SK-N-SH treated with all-trans-retinoic acid at 6 μM for 48 hours (cell line): ENCODE data around the gene WBP1L.

Experiments used
- ATAC-seq: fragments of 200-7000 bp; cut with Tn5 transposase; 3 replicates; pipeline ENCODE4 v1.9.1; 2020; ENCODE audit warnings: mild to moderate bottlenecking, moderate library complexity
- ARNTL ChIP-seq: fragments of 450-650 bp; formaldehyde crosslinking; IDR thresholded peaks from 2 replicates; pipeline ENCODE4 v1.5.0; 2020; ENCODE audit warnings: low read depth, mild to moderate bottlenecking, moderate library complexity, borderline replicate concordance
- BACH2 ChIP-seq: fragments of 250-450 bp; sonication (Bioruptor Pico); IDR thresholded peaks from 2 replicates; pipeline ENCODE4 v1.9.0; 2021; ENCODE audit warnings: mild to moderate bottlenecking, borderline replicate concordance
- CSDC2 ChIP-seq: fragments of 250-450 bp; sonication (Bioruptor Pico); IDR thresholded peaks from 2 replicates; pipeline ENCODE4 v1.5.0; 2020; ENCODE audit warnings: mild to moderate bottlenecking, moderate library complexity
- CSRNP3 ChIP-seq: fragments of 250-450 bp; sonication (Bioruptor Pico); IDR thresholded peaks from 2 replicates; pipeline ENCODE4 v1.5.1; 2021; ENCODE audit warnings: mild to moderate bottlenecking, moderate library complexity
- GLIS3 ChIP-seq: fragments of 250-450 bp; sonication (Bioruptor Pico); IDR thresholded peaks from 2 replicates; pipeline ENCODE4 v1.5.0; 2020; ENCODE audit warnings: mild to moderate bottlenecking, moderate library complexity
- ISL1 ChIP-seq: fragments of 250-450 bp; sonication (Bioruptor Pico); IDR thresholded peaks from 2 replicates; pipeline ENCODE4 v2.1.2; 2022; ENCODE audit warnings: mild to moderate bottlenecking, moderate library complexity
- OSR1 ChIP-seq: fragments of 250-450 bp; sonication (Bioruptor Pico); IDR thresholded peaks from 2 replicates; pipeline ENCODE4 v1.8.0; 2022; ENCODE audit warnings: moderate library complexity, mild to moderate bottlenecking, inconsistent platforms
- PATZ1 ChIP-seq: fragments of 250-450 bp; sonication (Bioruptor Pico); IDR thresholded peaks from 2 replicates; pipeline ENCODE4 v1.8.0; 2020; ENCODE audit warnings: mild to moderate bottlenecking, moderate library complexity, borderline replicate concordance
- PPARA ChIP-seq: fragments of 250-450 bp; sonication (Bioruptor Pico); IDR thresholded peaks from 2 replicates; pipeline ENCODE4 v1.5.0; 2020; ENCODE audit warnings: mild to moderate bottlenecking, borderline replicate concordance
- RARB ChIP-seq: fragments of 250-450 bp; sonication (Bioruptor Pico); IDR thresholded peaks from 2 replicates; pipeline ENCODE4 v1.8.0; 2021; ENCODE audit warnings: mild to moderate bottlenecking, moderate library complexity
- SNAI2 ChIP-seq: fragments of 250-450 bp; sonication (Bioruptor Pico); IDR thresholded peaks from 2 replicates; pipeline ENCODE4 v1.5.0; 2020; ENCODE audit warnings: mild to moderate bottlenecking, moderate library complexity
- TCF4 ChIP-seq: fragments of 250-450 bp; sonication (Bioruptor Pico); IDR thresholded peaks from 2 replicates; pipeline ENCODE4 v1.8.0; 2021; ENCODE audit warnings: mild to moderate bottlenecking, moderate library complexity, borderline replicate concordance
- TOX ChIP-seq: fragments of 250-450 bp; sonication (Bioruptor Pico); IDR thresholded peaks from 2 replicates; pipeline ENCODE4 v1.8.0; 2021; ENCODE audit warnings: mild to moderate bottlenecking, moderate library complexity, borderline replicate concordance
- TSHZ2 ChIP-seq: fragments of 250-450 bp; sonication (Bioruptor Pico); IDR thresholded peaks from 2 replicates; pipeline ENCODE4 v1.5.0; 2020; ENCODE audit warnings: mild to moderate bottlenecking, moderate library complexity
- ZC3H10 ChIP-seq: fragments of 250-450 bp; sonication (Bioruptor Pico); IDR thresholded peaks from 2 replicates; pipeline ENCODE4 v1.5.1; 2021; ENCODE audit warnings: mild to moderate bottlenecking, moderate library complexity
- ZFP30 ChIP-seq: fragments of 450-650 bp; formaldehyde crosslinking; IDR thresholded peaks from 2 replicates; pipeline ENCODE4 v1.5.0; 2022; ENCODE audit warnings: mild to moderate bottlenecking, moderate library complexity
- ZNF565 ChIP-seq: fragments of 450-650 bp; formaldehyde crosslinking; conservative IDR thresholded peaks from 2 replicates; pipeline ENCODE4 v1.5.0; 2020; ENCODE audit warnings: low read depth, mild to moderate bottlenecking, moderate library complexity
- ZNF70 ChIP-seq: fragments of 450-650 bp; formaldehyde crosslinking; IDR thresholded peaks from 2 replicates; pipeline ENCODE4 v1.5.0; 2020; ENCODE audit warnings: mild to moderate bottlenecking, moderate library complexity
- ZNF8 ChIP-seq: fragments of 450-650 bp; formaldehyde crosslinking; IDR thresholded peaks from 2 replicates; pipeline ENCODE4 v1.5.0; 2020; ENCODE audit warnings: mild to moderate bottlenecking, moderate library complexity
- TF ChIP-seq, protein P1 (sequence below): fragments of 250-450 bp; sonication (Bioruptor Pico); IDR thresholded peaks from 2 replicates; pipeline ENCODE4 v1.5.1; 2020; ENCODE audit warnings: low read depth, mild to moderate bottlenecking, moderate library complexity
- TF ChIP-seq, protein P2 (sequence below): fragments of 250-450 bp; sonication (Bioruptor Pico); IDR thresholded peaks from 2 replicates; pipeline ENCODE4 v1.8.0; 2021; ENCODE audit warnings: low read depth, mild to moderate bottlenecking, moderate library complexity, borderline replicate concordance

Gene WBP1L

DNA sequence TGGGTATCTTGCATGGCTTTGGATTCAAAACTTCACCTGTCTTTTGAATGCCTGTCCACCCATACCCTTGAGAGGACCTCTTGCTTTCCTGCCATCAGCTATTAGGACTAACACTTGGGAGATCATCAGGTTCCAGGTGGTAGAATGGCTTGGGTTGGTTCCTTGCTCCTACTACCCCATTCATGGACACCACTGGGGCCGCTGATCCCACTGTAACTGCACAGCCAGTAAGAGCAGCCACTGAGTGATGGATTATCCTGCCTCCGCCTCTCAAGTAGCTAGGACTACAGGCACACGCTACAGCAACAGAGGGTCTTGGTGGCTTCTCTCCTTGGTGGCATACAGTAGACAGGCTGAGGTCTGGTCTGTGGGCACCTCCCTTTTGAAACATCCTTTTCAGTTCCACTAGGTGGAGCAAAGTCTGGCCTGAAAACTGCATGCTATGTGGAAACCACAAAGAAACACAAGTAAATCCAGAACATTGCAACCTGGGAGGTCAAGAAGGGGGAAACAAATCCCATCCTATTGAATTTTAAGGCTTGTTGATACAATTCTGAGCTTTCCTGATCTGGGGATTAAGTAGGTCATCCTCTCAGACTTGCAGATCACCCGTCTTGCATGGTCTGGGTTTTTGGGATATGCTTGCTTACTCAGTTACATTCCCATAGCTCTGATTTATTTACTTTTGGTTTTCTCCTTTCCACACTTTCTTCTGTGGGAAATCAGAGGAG, 9.4 kb downstream of the WBP1L start (continued):
- TF ChIP-seq GLIS3 (CRISPR knock-in tag) (no peak), ISL1 (CRISPR knock-in tag) (no peak), ZNF70 (CRISPR knock-in tag) (no peak)

- no peak for TF ChIP-seq CSDC2
- no peak for TF ChIP-seq ZNF8 (CRISPR knock-in tag)
- no peak for TF ChIP-seq TSHZ2
- no peak for TF ChIP-seq ZC3H10 (CRISPR knock-in tag)
- TF ChIP-seq TCF4 (CRISPR knock-in tag): no peak
- no peak for TF ChIP-seq RARB (CRISPR knock-in tag)
- no peak for TF ChIP-seq ZNF70 (CRISPR knock-in tag)
- no peak for TF ChIP-seq GLIS3 (CRISPR knock-in tag)
- no peak for TF ChIP-seq ZNF565
- ATAC-seq: no peak
Measured at GRCh38 chr10:102753718-102754117, 10.0 kb downstream of the WBP1L start.

DNA sequence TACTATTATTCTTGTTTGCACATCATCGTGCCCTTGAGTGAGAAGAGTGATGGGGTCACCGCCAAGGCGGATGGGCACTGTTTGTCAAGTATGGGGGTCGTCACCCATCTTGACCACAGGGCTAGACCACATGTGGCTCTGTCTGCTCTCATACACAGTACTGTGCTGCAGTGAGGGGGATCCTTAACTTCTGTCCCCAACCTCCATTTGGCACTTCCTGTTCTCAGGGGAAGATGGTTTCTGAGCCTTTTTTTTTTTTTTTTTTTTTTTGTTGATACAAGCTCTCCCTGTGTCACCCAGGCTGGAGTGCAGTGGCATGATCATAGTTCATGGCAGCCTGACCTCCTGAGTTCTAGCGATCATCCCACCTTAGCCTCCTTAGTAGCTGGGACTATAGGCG, 13.6 kb downstream of the WBP1L start:
- ATAC-seq: no peak
- TF ChIP-seq TOX (CRISPR knock-in tag) (no peak), PATZ1 (CRISPR knock-in tag) (no peak), BACH2 (no peak), OSR1 (CRISPR knock-in tag) (no peak), CSDC2 (no peak), CSRNP3 (CRISPR knock-in tag) (no peak), SNAI2 (CRISPR knock-in tag) (no peak), ARNTL (CRISPR knock-in tag) (no peak), PPARA (no peak), ZNF565 (no peak), ZFP30 (CRISPR knock-in tag) (no peak), ZNF8 (CRISPR knock-in tag) (no peak), RARB (CRISPR knock-in tag) (no peak), GLIS3 (CRISPR knock-in tag) (no peak), ZNF70 (CRISPR knock-in tag) (no peak), ZC3H10 (CRISPR knock-in tag) (no peak), ISL1 (CRISPR knock-in tag) (no peak)
- TF ChIP-seq, protein P1, sequence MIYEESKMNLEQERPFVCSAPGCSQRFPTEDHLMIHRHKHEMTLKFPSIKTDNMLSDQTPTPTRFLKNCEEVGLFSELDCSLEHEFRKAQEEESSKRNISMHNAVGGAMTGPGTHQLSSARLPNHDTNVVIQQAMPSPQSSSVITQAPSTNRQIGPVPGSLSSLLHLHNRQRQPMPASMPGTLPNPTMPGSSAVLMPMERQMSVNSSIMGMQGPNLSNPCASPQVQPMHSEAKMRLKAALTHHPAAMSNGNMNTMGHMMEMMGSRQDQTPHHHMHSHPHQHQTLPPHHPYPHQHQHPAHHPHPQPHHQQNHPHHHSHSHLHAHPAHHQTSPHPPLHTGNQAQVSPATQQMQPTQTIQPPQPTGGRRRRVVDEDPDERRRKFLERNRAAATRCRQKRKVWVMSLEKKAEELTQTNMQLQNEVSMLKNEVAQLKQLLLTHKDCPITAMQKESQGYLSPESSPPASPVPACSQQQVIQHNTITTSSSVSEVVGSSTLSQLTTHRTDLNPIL (CRISPR knock-in tag): no peak
- TF ChIP-seq, protein P2, sequence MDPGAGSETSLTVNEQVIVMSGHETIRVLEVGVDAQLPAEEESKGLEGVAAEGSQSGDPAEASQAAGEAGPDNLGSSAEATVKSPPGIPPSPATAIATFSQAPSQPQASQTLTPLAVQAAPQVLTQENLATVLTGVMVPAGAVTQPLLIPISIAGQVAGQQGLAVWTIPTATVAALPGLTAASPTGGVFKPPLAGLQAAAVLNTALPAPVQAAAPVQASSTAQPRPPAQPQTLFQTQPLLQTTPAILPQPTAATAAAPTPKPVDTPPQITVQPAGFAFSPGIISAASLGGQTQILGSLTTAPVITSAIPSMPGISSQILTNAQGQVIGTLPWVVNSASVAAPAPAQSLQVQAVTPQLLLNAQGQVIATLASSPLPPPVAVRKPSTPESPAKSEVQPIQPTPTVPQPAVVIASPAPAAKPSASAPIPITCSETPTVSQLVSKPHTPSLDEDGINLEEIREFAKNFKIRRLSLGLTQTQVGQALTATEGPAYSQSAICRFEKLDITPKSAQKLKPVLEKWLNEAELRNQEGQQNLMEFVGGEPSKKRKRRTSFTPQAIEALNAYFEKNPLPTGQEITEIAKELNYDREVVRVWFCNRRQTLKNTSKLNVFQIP: no peak
